GM18873 (cell line): ENCODE measurements around the gene ZFP82.

Source experiments
- ATAC-seq: cut with Tn5 transposase; IDR thresholded peaks from one replicate; pipeline ENCODE4 v1.9.1; 2021; ENCODE audit warnings: mild to moderate bottlenecking, moderate library complexity, moderate number of reproducible peaks; ENCODE audit not compliant: unreplicated experiment, low FRiP score

Gene ZFP82

GRCh38 chr19:36418287-36419001, at the start of gene ZFP82:
Gene ZFP82 (minus strand): TSS chr19:36418644. CDS start chr19:36409789, 8,855 bp downstream.
- ATAC-seq = peak; percentile 47

- ATAC-seq = no peak
Measured at GRCh38 chr19:36460046-36460445, 41.6 kb upstream of the ZFP82 start.

GRCh38 chr19:36456831-36457230, 38.4 kb upstream of the ZFP82 start:
- ATAC-seq = no peak

- no peak for ATAC-seq
Measured at GRCh38 chr19:36449059-36449670, 30.7 kb upstream of the ZFP82 start.

- no peak for ATAC-seq
Measured at GRCh38 chr19:36441339-36441738, 22.9 kb upstream of the ZFP82 start.

GRCh38 chr19:36436531-36436930, 18.1 kb upstream of the ZFP82 start:
- no peak for ATAC-seq

GRCh38 chr19:36423925-36424324, 5.5 kb upstream of the ZFP82 start:
- ATAC-seq = no peak

- ATAC-seq = no peak
Measured at GRCh38 chr19:36421749-36422481, 3.5 kb upstream of the ZFP82 start.

GRCh38 chr19:36420961-36421748, 2.7 kb upstream of the ZFP82 start:
- no peak for ATAC-seq

GRCh38 chr19:36417752-36418286, 625 bp downstream of the ZFP82 start:
- no peak for ATAC-seq

- no peak for ATAC-seq
Measured at GRCh38 chr19:36409841-36410240, 8.6 kb downstream of the ZFP82 start.

- no peak for ATAC-seq
Measured at GRCh38 chr19:36408101-36408500, 10.3 kb downstream of the ZFP82 start.

- no peak for ATAC-seq
Measured at GRCh38 chr19:36404498-36404897, 13.9 kb downstream of the ZFP82 start.

GRCh38 chr19:36401475-36401874, 17.0 kb downstream of the ZFP82 start:
- ATAC-seq = no peak

GRCh38 chr19:36398571-36398970, 19.9 kb downstream of the ZFP82 start:
- ATAC-seq = no peak

- no peak for ATAC-seq
Measured at GRCh38 chr19:36392916-36393673, 25.3 kb downstream of the ZFP82 start.

GRCh38 chr19:36379510-36379819, 39.0 kb downstream of the ZFP82 start:
- ATAC-seq = no peak

- ATAC-seq = peak; percentile 82
Measured at GRCh38 chr19:36378625-36379509, 39.6 kb downstream of the ZFP82 start, which contains the start of gene ZFP14. Gene ZFP14 (minus strand): TSS chr19:36379201. CDS start chr19:36367892, 11,309 bp downstream.
